OCI-LY7 (cell line): ENCODE measurements around the gene COX4I1. TPM values are rescaled to one million over a fixed set of nuclear protein-coding genes. Genes with fewer than 3 reads are reported as not detected.
A peak's percentile ranks its signal among the peaks of the same experiment; 100 is the strongest.

Experiments
- BruUV-seq: library from RNA; stranded (reverse); fragments of 400-500 nt; replicated peaks from 2 replicates; lab custom pipeline; 2021; lab: Mats Ljungman, UMichigan
- CTCF ChIA-PET: fragments of 300-600 bp; sonication (Branson Sonifier 250); formaldehyde crosslinking; loops from one replicate; lab custom pipeline; 2022; ENCODE audit warnings: antibody characterized with exemption; ENCODE audit not compliant: unreplicated experiment; lab: Charles Lee
- POLR2A ChIA-PET: fragments of 300-600 bp; sonication (Branson Sonifier 250); formaldehyde crosslinking; loops from one replicate; lab custom pipeline; 2022; ENCODE audit warnings: antibody characterized with exemption; lab: Charles Lee
- DNase-seq: peaks from one replicate; pipeline ENCODE4 v3.0.0-alpha.2; 2015; ENCODE audit warnings: low spot score
- H2AFZ ChIP-seq: fragments of 200-600 bp; sonication (generic), shearing (Covaris generic); 2 replicates; pipeline ENCODE4 v1.6.1; 2014; ENCODE audit warnings: mild to moderate bottlenecking, antibody characterized with exemption, low read length, moderate library complexity
- H3K27ac ChIP-seq: fragments of 200-600 bp; sonication (generic); 2 replicates; pipeline ENCODE4 v1.5.1; 2014; ENCODE audit warnings: mixed run types, low read depth, mild to moderate bottlenecking, moderate library complexity, low read length, inconsistent platforms; ENCODE audit not compliant: poor library complexity, severe bottlenecking
- H3K36me3 ChIP-seq: fragments of 200-600 bp; sonication (generic); 2 replicates; pipeline ENCODE4 v1.6.1; 2014; ENCODE audit warnings: mild to moderate bottlenecking, antibody characterized with exemption, low read length, moderate library complexity, mixed read lengths; ENCODE audit not compliant: insufficient read depth
- H3K4me1 ChIP-seq: fragments of 200-600 bp; sonication (generic); 2 replicates; pipeline ENCODE4 v1.5.1; 2014; ENCODE audit warnings: mild to moderate bottlenecking, low read length; ENCODE audit not compliant: insufficient read depth, poor library complexity, severe bottlenecking
- H3K4me2 ChIP-seq: fragments of 200-600 bp; sonication (generic); 2 replicates; pipeline ENCODE4 v1.6.1; 2014; ENCODE audit warnings: mild to moderate bottlenecking, low read length
- H3K4me3 ChIP-seq: fragments of 200-600 bp; sonication (generic); 2 replicates; pipeline ENCODE4 v1.5.1; 2014; ENCODE audit warnings: mild to moderate bottlenecking, low read depth, low read length; ENCODE audit not compliant: poor library complexity, severe bottlenecking
- H3K79me2 ChIP-seq: fragments of 200-600 bp; sonication (generic); 2 replicates; pipeline ENCODE4 v1.6.1; 2016; ENCODE audit warnings: low read depth, mild to moderate bottlenecking, low read length, moderate library complexity, mixed read lengths; ENCODE audit not compliant: insufficient read depth
- H3K9me2 ChIP-seq: fragments of 200-600 bp; sonication (generic); 2 replicates; pipeline ENCODE4 v1.6.1; 2016; ENCODE audit warnings: mild to moderate bottlenecking, low read length, mixed read lengths; ENCODE audit not compliant: insufficient read depth
- H3K9me3 ChIP-seq: fragments of 200-600 bp; sonication (generic); 2 replicates; pipeline ENCODE4 v1.6.1; 2014; ENCODE audit warnings: mild to moderate bottlenecking, mixed run types, low read length, mixed read lengths
- H4K20me1 ChIP-seq: fragments of 200-600 bp; sonication (generic); 2 replicates; pipeline ENCODE4 v1.6.1; 2014; ENCODE audit warnings: mild to moderate bottlenecking, antibody characterized with exemption, low read length, moderate library complexity, mixed read lengths; ENCODE audit not compliant: insufficient read depth
- CTCF ChIP-seq: fragments of 200-600 bp; sonication (generic); conservative IDR thresholded peaks from 2 replicates; pipeline ENCODE4 v1.5.1; 2014; ENCODE audit warnings: mild to moderate bottlenecking, antibody characterized with exemption, low read length, moderate library complexity, mixed read lengths
- EZH2phosphoT487 ChIP-seq: fragments of 200-600 bp; sonication (generic); IDR thresholded peaks from 2 replicates; pipeline ENCODE4 v1.6.1; 2018; ENCODE audit warnings: low read depth, borderline replicate concordance, mild to moderate bottlenecking, mixed run types, antibody characterized with exemption, low read length, moderate library complexity, mixed read lengths
- intact Hi-C: fragments of 100-400 bp; cut with micrococcal nuclease; formaldehyde crosslinking; loops from one replicate; pipeline ENCODE4 v1.10.0; 2022; ENCODE audit not compliant: unreplicated experiment
- total RNA-seq, 2 experiments: library from RNA; depleted of rRNA in 1 of 2; stranded (reverse); fragments of >200 nt in 1 of 2; shearing (Covaris generic) in 1 of 2; gene quantifications; 2 replicates each; pipeline ENCODE4 v1.2.3, GENCODE V29; 2014 to 2022

COX4I1 gene
- total RNA-seq, 2 experiments from 2014 or later: 542 to 569 TPM

DNA sequence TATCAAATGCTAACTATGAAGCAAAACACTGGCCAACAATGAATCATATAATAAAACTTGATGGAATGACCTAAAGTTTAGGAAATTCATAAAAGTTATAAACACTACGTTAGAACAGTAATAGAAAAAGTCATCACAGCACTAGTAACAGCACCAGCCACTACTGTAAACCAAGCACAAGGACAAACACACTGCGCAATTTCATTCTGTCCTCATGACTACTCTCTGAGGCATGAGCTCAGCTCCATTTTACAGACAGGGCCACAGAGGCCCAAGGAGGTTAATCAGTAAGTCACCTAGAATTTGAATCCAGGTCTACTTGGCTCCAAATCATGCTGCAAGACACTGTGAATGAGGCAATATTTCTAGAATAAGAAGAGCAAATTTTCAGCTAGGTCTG, 13.6 kb upstream of the COX4I1 start:
- Histone ChIP-seq H3K4me2 (no peak overlapping the region), H2AFZ (no peak overlapping the region), H3K9me2 (no peaks in the 10 kb centered on the region), H3K27ac (no peak overlapping the region), H4K20me1 (no peaks in the 10 kb centered on the region; the same call in 1 of the 2 replicates), H3K4me3 (no peak overlapping the region), H3K36me3 (peaks cover 78% of the 10 kb centered on the region), H3K4me1 (peaks cover 21% of the 10 kb centered on the region), H3K9me3 (no peaks in the 10 kb centered on the region), H3K79me2 (peaks cover 22% of the 10 kb centered on the region; the same call in 1 of the 2 replicates)
- no peak for TF ChIP-seq EZH2phosphoT487
- no peak for TF ChIP-seq CTCF
- no peak for DNase-seq
- POLR2A ChIA-PET: interaction anchor here (0.5 kb wide), 1 partner anchor 10 kb away, joined by 3 read pairs; no protein-coding TSS in a partner anchor
- CTCF ChIA-PET: interaction anchor here (0.6 to 1.1 kb wide), 2 partner anchors 34 to 315 kb away, joined by 3 read pairs; no protein-coding TSS in a partner anchor
- BruUV-seq: no TSS peak
- intact Hi-C loops: no loop called here

DNA sequence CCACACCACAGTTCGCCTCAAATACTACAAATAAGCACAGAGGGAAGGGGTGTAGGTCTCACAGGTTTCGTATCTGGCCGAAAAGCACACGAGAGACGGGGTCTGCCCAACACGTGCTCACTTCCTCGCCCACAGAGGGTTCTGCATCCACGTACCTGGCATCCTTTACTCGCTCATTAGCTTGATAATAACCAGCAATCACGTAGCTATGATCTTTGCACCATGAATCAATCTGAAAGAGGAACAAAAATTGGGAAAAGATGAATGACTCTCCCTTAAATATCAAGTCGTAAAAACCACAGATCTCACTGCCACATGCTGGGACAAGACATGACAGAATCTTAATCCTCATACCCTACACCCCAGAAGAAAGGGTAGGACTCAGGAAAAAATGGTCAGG, 10.7 kb upstream of the COX4I1 start:
- peaks cover 46% of the 10 kb centered on the region; the same call in 1 of the 2 replicates for H3K79me2 ChIP-seq
- no TSS peak for BruUV-seq
- H3K9me2 ChIP-seq: no peaks in the 10 kb centered on the region
- no peak overlapping the region for H3K4me3 ChIP-seq
- H3K27ac ChIP-seq: peak overlapping the region; percentile 57
- no peak overlapping the region for H3K4me2 ChIP-seq
- intact Hi-C loops: no loop called here
- no peaks in the 10 kb centered on the region for H3K9me3 ChIP-seq
- no peak overlapping the region for H2AFZ ChIP-seq
- ChIA-PET POLR2A (interaction anchor here (0.6 to 1.7 kb wide), 2 partner anchors 12 to 24 kb away, joined by 4 to 5 read pairs; no protein-coding TSS in a partner anchor), CTCF (no interaction called here)
- no peak for DNase-seq
- H4K20me1 ChIP-seq: no peaks in the 10 kb centered on the region; the same call in 1 of the 2 replicates
- no peak for TF ChIP-seq EZH2phosphoT487
- TF ChIP-seq CTCF: no peak
- peaks cover 84% of the 10 kb centered on the region for H3K36me3 ChIP-seq
- peaks cover 22% of the 10 kb centered on the region for H3K4me1 ChIP-seq

GRCh38 chr16:85789773-85790172, 9.7 kb upstream of the COX4I1 start:
- H2AFZ ChIP-seq: no peak overlapping the region
- peak; percentile 51 for DNase-seq
- H3K9me2 ChIP-seq: no peaks in the 10 kb centered on the region
- peaks cover 90% of the 10 kb centered on the region for H3K36me3 ChIP-seq
- CTCF ChIA-PET: interaction anchor here (0.5 kb wide), 1 partner anchor 215 kb away, joined by 3 read pairs; no protein-coding TSS in a partner anchor
- peak overlapping the region; percentile 40 for H3K4me3 ChIP-seq
- peaks cover 47% of the 10 kb centered on the region; the same call in 1 of the 2 replicates for H3K79me2 ChIP-seq
- intact Hi-C loops: no loop called here
- H4K20me1 ChIP-seq: no peaks in the 10 kb centered on the region; the same call in none of the 2 replicates
- peak overlapping the region; percentile 57 for H3K27ac ChIP-seq
- no peaks in the 10 kb centered on the region for H3K9me3 ChIP-seq
- POLR2A ChIA-PET: interaction anchor here (0.5 to 0.8 kb wide), 2 partner anchors 8 to 19 kb away, joined by 3 read pairs; no protein-coding TSS in a partner anchor
- peak overlapping the region; percentile 68 for H3K4me2 ChIP-seq
- peaks cover 22% of the 10 kb centered on the region for H3K4me1 ChIP-seq
- no TSS peak for BruUV-seq
- TF ChIP-seq EZH2phosphoT487: no peak
